Naive thymus-derived CD4-positive, alpha-beta T cell (primary cell): Measurements from ENCODE around the gene UBE2S. TPM values are rescaled to one million over a fixed set of nuclear protein-coding genes. Genes with fewer than 3 reads are reported as not detected.

Experiments
- ATAC-seq: fragments of 150-1000 bp; cut with Tn5 transposase; 2 replicates; pipeline ENCODE4 v1.10.0; 2021; ENCODE audit warnings: mild to moderate bottlenecking, moderate library complexity
- CTCF ChIA-PET: fragments of 350-600 bp; sonication (Branson Sonifier 250); formaldehyde crosslinking; loops from one replicate; lab custom pipeline; 2021; ENCODE audit warnings: antibody characterized with exemption; lab: Charles Lee
- POLR2A ChIA-PET: fragments of 350-600 bp; sonication (Branson Sonifier 250); formaldehyde crosslinking; loops from one replicate; lab custom pipeline; 2021; ENCODE audit warnings: antibody characterized with exemption, inconsistent platforms; lab: Charles Lee
- DNase-seq, 9 donors: peaks; one replicate each; pipeline versions ENCODE4 v3.0.0 to v3.0.0-alpha.2; 2020 to 2022; ENCODE audit warnings: mixed read lengths in 1 of 9
- H3K27ac ChIP-seq: one replicate; pipeline ENCODE4 v1.7.0; 2013; ENCODE audit warnings: mild to moderate bottlenecking, low read depth, low read length, moderate library complexity
- H3K27me3 ChIP-seq, 2 donors: one replicate each; pipeline ENCODE4 v1.7.0; 2013; ENCODE audit warnings: low read length in 2 of 2, mild to moderate bottlenecking in 2 of 2, moderate library complexity in 2 of 2; ENCODE audit not compliant: control insufficient read depth in 2 of 2, insufficient read depth in 2 of 2
- H3K36me3 ChIP-seq, 3 experiments: 1 replicate in 2 of 3; 2 replicates in 1 of 3; pipeline ENCODE4 v1.7.0; 2013; ENCODE audit warnings: low read length in 3 of 3, mild to moderate bottlenecking in 3 of 3, moderate library complexity in 1 of 3; ENCODE audit not compliant: insufficient read depth in 3 of 3, control insufficient read depth in 2 of 3
- H3K4me1 ChIP-seq, 2 donors: one replicate each; pipeline ENCODE4 v1.7.0; 2013; ENCODE audit warnings: low read length in 2 of 2, mild to moderate bottlenecking in 2 of 2, moderate library complexity in 1 of 2; ENCODE audit not compliant: control insufficient read depth in 2 of 2, insufficient read depth in 2 of 2
- H3K4me3 ChIP-seq: 2 replicates; pipeline ENCODE4 v1.7.0; 2013; ENCODE audit warnings: mild to moderate bottlenecking, low read length
- H3K9me3 ChIP-seq, 3 experiments: 1 replicate in 2 of 3; 2 replicates in 1 of 3; pipeline ENCODE4 v1.7.0; 2013; ENCODE audit warnings: low read length in 3 of 3; ENCODE audit not compliant: control insufficient read depth in 2 of 3
- H3K27ac Mint-ChIP-seq, 9 donors: one replicate each; pipeline ENCODE4 v1.8.0; 2020 to 2022; ENCODE audit warnings: mixed read lengths in 9 of 9, mild to moderate bottlenecking in 8 of 9, moderate library complexity in 5 of 9, inconsistent platforms in 2 of 9
- H3K27me3 Mint-ChIP-seq, 5 donors: one replicate each; pipeline ENCODE4 v1.8.0; 2021 to 2022; ENCODE audit warnings: mixed read lengths in 5 of 5, mild to moderate bottlenecking in 1 of 5
- H3K36me3 Mint-ChIP-seq, 5 donors: one replicate each; pipeline ENCODE4 v1.8.0; 2020 to 2022; ENCODE audit warnings: mixed read lengths in 5 of 5, mild to moderate bottlenecking in 3 of 5, inconsistent platforms in 1 of 5
- H3K4me1 Mint-ChIP-seq, 7 donors: one replicate each; pipeline ENCODE4 v1.8.0; 2020 to 2022; ENCODE audit warnings: mixed read lengths in 7 of 7, mild to moderate bottlenecking in 3 of 7, inconsistent platforms in 1 of 7
- H3K4me3 Mint-ChIP-seq, 10 donors: one replicate each; pipeline ENCODE4 v1.8.0; 2020 to 2022; ENCODE audit warnings: mild to moderate bottlenecking in 10 of 10, mixed read lengths in 10 of 10, moderate library complexity in 6 of 10, inconsistent platforms in 2 of 10
- H3K9me3 Mint-ChIP-seq, 11 donors: one replicate each; pipeline ENCODE4 v1.8.0; 2020 to 2022; ENCODE audit warnings: mixed read lengths in 11 of 11, mild to moderate bottlenecking in 4 of 11, inconsistent platforms in 1 of 11, moderate library complexity in 1 of 11
- intact Hi-C, 2 donors: fragments of 100-400 bp; cut with micrococcal nuclease; formaldehyde crosslinking; loops; one replicate each; pipeline ENCODE4 v1.15.1; 2023
- polyA plus RNA-seq, 2 donors: library from polyadenylated mRNA; unstranded; fragments of 300-500 nt; fragmentation: Illumina TruSeq; gene quantifications; one replicate each; pipeline ENCODE4 v1.2.3, GENCODE V29; 2021
- total RNA-seq, 6 experiments: library from RNA in 5 of 6; stranded (reverse) in 5 of 6; gene quantifications; 1 replicate in 5 of 6; 2 replicates in 1 of 6; pipeline ENCODE4 v1.2.3 and lab custom pipeline; 2021 to 2026

UBE2S gene
- total and polyA plus RNA-seq, 7 experiments from 2014 or later = 15.3 to 141 (median 20.4) TPM

- Mint-ChIP-seq H3K4me1 (peaks cover 6 to 17% (median 12%) of the 10 kb centered on the region in 7 donors), H3K27me3 (peaks cover 27 to 54% (median 32%) of the 10 kb centered on the region in 5 donors), H3K4me3 (peak overlapping the region in 3 of 10 donors; percentile 33 to 58 (median 41)), H3K9me3 (peaks cover 0 to 5% (median 0%) of the 10 kb centered on the region in 11 donors), H3K27ac (no peak overlapping the region), H3K36me3 (peaks cover 0 to 6% (median 4%) of the 10 kb centered on the region in 5 donors)
- Histone ChIP-seq H3K4me1 (no peaks in the 10 kb centered on the region), H3K4me3 (no peak overlapping the region), H3K27me3 (peaks cover 3 to 23% of the 10 kb centered on the region in 2 donors), H3K27ac (no peak overlapping the region), H3K36me3 (no peaks in the 10 kb centered on the region), H3K9me3 (no peaks in the 10 kb centered on the region)
- ATAC-seq = peak; percentile 34
- CTCF ChIA-PET = interaction anchor here (1.4 kb wide), 1 partner anchor 16 kb away, joined by 4 read pairs; the partner anchor contains the start of gene TMEM238
- DNase-seq = peak in 1 of 9 donors; percentile 63
- POLR2A ChIA-PET = interaction anchor here (1.0 to 1.5 kb wide), 2 partner anchors 19 to 30 kb away, joined by 4 read pairs; no protein-coding TSS in a partner anchor
- intact Hi-C loops = no loop called here
These were observed 38.7 kb downstream of the UBE2S start for GRCh38 chr19:55368701-55369563.

DNA sequence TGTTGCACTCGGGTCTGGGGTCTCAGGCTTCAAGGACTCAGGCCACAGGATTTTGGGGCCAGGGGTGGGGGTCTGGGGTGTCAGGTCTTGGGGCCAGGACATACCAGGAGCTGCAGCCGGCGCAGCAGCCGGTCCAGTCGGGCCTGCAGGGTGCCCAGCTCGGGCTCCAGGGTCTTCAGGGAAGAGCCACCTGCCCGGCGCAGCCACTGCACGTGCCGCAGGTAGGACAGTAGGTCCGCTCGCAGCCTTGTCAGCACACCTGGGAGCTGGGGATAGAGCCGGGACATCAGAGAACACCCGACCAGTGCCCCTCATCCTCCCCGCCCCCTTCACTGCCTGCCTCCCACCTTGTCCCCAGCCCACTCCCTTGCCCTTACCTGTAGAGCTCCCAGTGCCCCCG is 39.5 kb downstream of the UBE2S start:
- Histone ChIP-seq H3K9me3 (no peaks in the 10 kb centered on the region), H3K27me3 (peaks cover 3 to 18% of the 10 kb centered on the region in 2 donors), H3K4me1 (no peaks in the 10 kb centered on the region), H3K27ac (no peak overlapping the region), H3K36me3 (no peaks in the 10 kb centered on the region), H3K4me3 (no peak overlapping the region)
- Mint-ChIP-seq H3K27ac (no peak overlapping the region), H3K36me3 (peaks cover 0 to 6% (median 4%) of the 10 kb centered on the region in 5 donors), H3K4me1 (peaks cover 2 to 17% (median 8%) of the 10 kb centered on the region in 7 donors), H3K27me3 (peaks cover 22 to 48% (median 27%) of the 10 kb centered on the region in 5 donors), H3K9me3 (peaks cover 0 to 5% (median 0%) of the 10 kb centered on the region in 11 donors), H3K4me3 (peak overlapping the region in 2 of 10 donors; percentile 5 to 58)
- ChIA-PET POLR2A (interaction anchor here (1.5 kb wide), 1 partner anchor 20 kb away, joined by 4 read pairs; no protein-coding TSS in a partner anchor), CTCF (interaction anchor here (1.4 kb wide), 1 partner anchor 16 kb away, joined by 4 read pairs; the partner anchor contains the start of gene TMEM238)
- ATAC-seq (no peak), DNase-seq (no peak)
- intact Hi-C loops = no loop called here

- Mint-ChIP-seq H3K4me1 (peaks cover 2 to 12% (median 7%) of the 10 kb centered on the region in 7 donors), H3K9me3 (peaks cover 0 to 5% (median 0%) of the 10 kb centered on the region in 11 donors), H3K27me3 (peaks cover 16 to 42% (median 22%) of the 10 kb centered on the region in 5 donors), H3K27ac (no peak overlapping the region), H3K36me3 (peaks cover 0 to 6% (median 4%) of the 10 kb centered on the region in 5 donors), H3K4me3 (peak overlapping the region in 1 of 10 donors; percentile 58)
- Histone ChIP-seq H3K36me3 (no peaks in the 10 kb centered on the region), H3K4me1 (no peaks in the 10 kb centered on the region), H3K27me3 (peaks cover 3 to 9% of the 10 kb centered on the region in 2 donors), H3K27ac (no peak overlapping the region), H3K4me3 (no peak overlapping the region), H3K9me3 (no peaks in the 10 kb centered on the region)
- ChIA-PET CTCF (no interaction called here), POLR2A (no interaction called here)
- ATAC-seq (no peak), DNase-seq (no peak)
- intact Hi-C loops = no loop called here
These were observed 40.8 kb downstream of the UBE2S start for GRCh38 chr19:55366790-55367189.

DNA sequence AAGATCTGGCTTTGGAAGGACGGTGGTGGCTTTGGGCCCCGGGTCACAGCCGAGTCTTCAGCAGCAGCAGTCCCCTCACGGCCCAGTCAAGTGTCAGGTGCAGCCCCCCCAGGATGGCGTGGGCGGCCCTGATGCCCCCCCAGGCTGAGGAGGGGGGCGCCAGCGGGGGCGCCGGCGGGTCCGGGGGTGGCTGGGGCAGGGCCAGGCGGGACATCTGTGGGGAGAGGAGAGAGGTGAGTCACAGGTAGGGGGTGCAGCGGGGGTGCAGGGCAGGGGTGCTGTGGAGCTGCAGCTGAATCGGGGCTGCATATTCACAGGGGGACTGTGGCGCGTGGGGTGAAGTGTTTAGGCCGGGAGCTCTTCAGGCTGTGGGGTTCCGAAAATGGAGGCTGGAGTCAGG is 41.6 kb downstream of the UBE2S start:
- no peaks in the 10 kb centered on the region for H3K4me1 ChIP-seq
- peaks cover 3 to 8% of the 10 kb centered on the region in 2 donors for H3K27me3 ChIP-seq
- ATAC-seq (no peak), DNase-seq (no peak)
- POLR2A ChIA-PET = no interaction called here
- Mint-ChIP-seq H3K36me3 (peaks cover 0 to 4% (median 4%) of the 10 kb centered on the region in 5 donors), H3K4me3 (no peak overlapping the region), H3K9me3 (peaks cover 0 to 3% (median 0%) of the 10 kb centered on the region in 11 donors), H3K4me1 (peaks cover 2 to 11% (median 7%) of the 10 kb centered on the region in 7 donors), H3K27ac (no peak overlapping the region), H3K27me3 (peaks cover 9 to 34% (median 15%) of the 10 kb centered on the region in 5 donors)
- no peaks in the 10 kb centered on the region for H3K36me3 ChIP-seq
- no peak overlapping the region for H3K4me3 ChIP-seq
- CTCF ChIA-PET = no interaction called here
- H3K9me3 ChIP-seq = no peaks in the 10 kb centered on the region
- H3K27ac ChIP-seq = no peak overlapping the region
- intact Hi-C loops = no loop called here

DNA sequence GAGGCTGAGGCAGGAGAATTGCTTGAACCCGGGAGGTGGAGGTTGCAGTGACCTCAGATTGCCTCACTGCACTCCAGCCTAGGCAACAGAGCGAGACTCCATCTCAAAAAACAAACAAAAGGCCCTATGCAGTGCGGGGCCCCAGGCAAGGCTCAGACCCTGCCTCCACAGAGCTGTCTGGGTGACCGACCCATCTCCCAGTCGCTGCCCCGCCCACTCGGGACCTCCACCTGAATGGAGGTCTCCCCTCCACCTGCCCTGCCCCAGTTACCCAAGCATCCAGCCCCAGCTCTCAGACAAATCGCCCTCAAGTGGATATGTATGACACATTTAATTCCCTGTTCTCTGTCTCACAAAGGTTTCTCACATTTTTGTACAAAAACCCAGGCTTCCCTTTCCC is 42.3 kb downstream of the UBE2S start:
- no peak overlapping the region for H3K27ac Mint-ChIP-seq
- H3K36me3 Mint-ChIP-seq = no peaks in the 10 kb centered on the region
- Histone ChIP-seq H3K9me3 (no peaks in the 10 kb centered on the region), H3K36me3 (no peaks in the 10 kb centered on the region), H3K27ac (no peak overlapping the region), H3K4me1 (no peaks in the 10 kb centered on the region), H3K27me3 (peaks cover 3 to 5% of the 10 kb centered on the region in 2 donors), H3K4me3 (no peak overlapping the region)
- intact Hi-C loops = no loop called here
- no peak for DNase-seq
- peaks cover 2 to 6% (median 4%) of the 10 kb centered on the region in 7 donors for H3K4me1 Mint-ChIP-seq
- no peak for ATAC-seq
- H3K9me3 Mint-ChIP-seq = no peaks in the 10 kb centered on the region
- H3K27me3 Mint-ChIP-seq = peaks cover 4 to 28% (median 9%) of the 10 kb centered on the region in 5 donors
- no peak overlapping the region for H3K4me3 Mint-ChIP-seq
- POLR2A ChIA-PET = interaction anchor here (0.6 kb wide), 1 partner anchor 327 kb away, joined by 3 read pairs; no protein-coding TSS in a partner anchor
- CTCF ChIA-PET = no interaction called here

GRCh38 chr19:55362990-55363716 is 44.4 kb downstream of the UBE2S start, which contains the start of gene GARIN5B:
Gene GARIN5B, minus strand, starts transcription at chr19:55363260. Its CDS starts 194 bp downstream, at chr19:55363066.
- no peak for DNase-seq
- CTCF ChIA-PET = no interaction called here
- Histone ChIP-seq H3K4me1 (no peaks in the 10 kb centered on the region), H3K9me3 (no peaks in the 10 kb centered on the region), H3K27ac (no peak within 1 kb of the TSS), H3K27me3 (no peaks in the 10 kb centered on the region), H3K36me3 (no peaks in the 10 kb centered on the region), H3K4me3 (no peak within 1 kb of the TSS)
- no peaks in the 10 kb centered on the region for H3K9me3 Mint-ChIP-seq
- intact Hi-C loops = no loop called here
- no peaks in the 10 kb centered on the region for H3K36me3 Mint-ChIP-seq
- H3K4me3 Mint-ChIP-seq = no peak within 1 kb of the TSS
- H3K27ac Mint-ChIP-seq = no peak within 1 kb of the TSS
- H3K4me1 Mint-ChIP-seq = peaks cover 0 to 2% (median 0%) of the 10 kb centered on the region in 7 donors
- peaks cover 0 to 14% (median 4%) of the 10 kb centered on the region in 5 donors for H3K27me3 Mint-ChIP-seq
- POLR2A ChIA-PET = no interaction called here
- ATAC-seq = no peak
